ENCODE results near the gene TMPRSS2.

- TF ChIP-seq CTCF (IDR thresholded peaks at IDR 0.05) (no peak), POLR2A (IDR thresholded peaks at IDR 0.05) (no peak)
Observed at GRCh38 chr21:41545500-41546359, 37.8 kb upstream of the TMPRSS2 start.

All from adrenal gland (tissue), 5 donors.